HG02840 (cell line): ENCODE data around the gene HORMAD2.

ENCODE experiments used
- ATAC-seq: cut with Tn5 transposase; IDR thresholded peaks from one replicate; pipeline ENCODE4 v1.9.1; 2021; ENCODE audit warnings: mild to moderate bottlenecking, moderate library complexity, moderate number of reproducible peaks; ENCODE audit not compliant: unreplicated experiment, low FRiP score

HORMAD2 gene

DNA sequence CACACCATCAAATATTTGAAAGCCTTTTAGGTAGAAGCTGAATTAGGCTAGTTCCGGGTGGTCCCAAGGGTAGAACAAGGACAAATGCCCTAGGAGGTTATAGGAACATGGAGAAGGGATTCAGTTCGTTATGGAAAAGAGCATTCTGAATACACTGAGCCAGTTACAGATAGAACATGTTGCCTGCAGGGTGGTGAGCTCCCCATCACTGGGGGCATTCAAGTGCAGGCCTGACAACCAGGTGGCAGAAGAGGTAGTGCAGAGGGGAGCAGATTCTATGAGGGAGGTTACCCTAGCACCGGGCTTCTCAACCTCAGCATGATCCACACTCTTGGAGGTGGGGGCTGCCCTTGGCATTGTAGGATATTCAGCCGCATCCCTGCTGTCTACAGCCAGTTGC, 142.1 kb downstream of the HORMAD2 start:
- no peak for ATAC-seq

DNA sequence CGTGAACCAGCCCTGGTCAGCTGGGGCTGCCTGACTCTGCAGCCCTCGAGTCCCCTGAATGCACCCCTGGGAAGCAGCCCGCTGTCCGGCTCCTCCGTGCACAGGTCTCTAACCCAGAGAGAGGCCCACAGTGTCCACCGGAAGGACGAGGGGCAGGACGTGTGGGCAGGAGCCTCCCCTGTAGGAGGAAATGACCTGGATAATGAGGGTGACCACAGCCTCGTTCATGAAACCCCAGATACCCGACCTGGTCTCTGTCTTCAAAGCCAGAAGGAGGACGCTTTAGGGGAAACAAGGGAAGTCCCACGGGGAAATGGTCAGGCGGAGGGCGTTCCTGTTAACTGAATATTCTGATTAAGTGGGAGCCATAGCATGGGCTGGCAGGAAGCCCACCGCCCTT, 143.0 kb downstream of the HORMAD2 start:
- ATAC-seq = no peak

- ATAC-seq = no peak
These were observed 144.0 kb downstream of the HORMAD2 start for GRCh38 chr22:30224161-30224857.

- ATAC-seq = no peak
These were observed 145.1 kb downstream of the HORMAD2 start for GRCh38 chr22:30225220-30225927.

- ATAC-seq = no peak
These were observed 146.0 kb downstream of the HORMAD2 start for GRCh38 chr22:30226192-30226832.
